IPS-18a (cell line): Measurements from ENCODE around the gene SNF8.
A peak's percentile ranks its signal among the peaks of the same experiment; 100 is the strongest.

Source experiments
- H3K27ac ChIP-seq: one replicate; pipeline ENCODE4 v1.5.1; 2013; ENCODE audit warnings: low read length
- H3K27me3 ChIP-seq: one replicate; pipeline ENCODE4 v1.6.1; 2013; ENCODE audit warnings: mild to moderate bottlenecking, low read length; ENCODE audit not compliant: control insufficient read depth, insufficient read depth
- H3K36me3 ChIP-seq: one replicate; pipeline ENCODE4 v1.6.1; 2013; ENCODE audit warnings: low read depth, low read length; ENCODE audit not compliant: control insufficient read depth
- H3K4me1 ChIP-seq: one replicate; pipeline ENCODE4 v1.6.1; 2013; ENCODE audit warnings: low read depth, low read length; ENCODE audit not compliant: control insufficient read depth
- H3K4me3 ChIP-seq: one replicate; pipeline ENCODE4 v1.5.1; 2013; ENCODE audit warnings: low read length
- H3K9ac ChIP-seq: one replicate; pipeline ENCODE4 v1.6.1; 2013; ENCODE audit warnings: mild to moderate bottlenecking, low read length, moderate library complexity
- H3K9me3 ChIP-seq: one replicate; pipeline ENCODE4 v1.6.1; 2013; ENCODE audit warnings: low read depth, low read length; ENCODE audit not compliant: control insufficient read depth

SNF8 gene

DNA sequence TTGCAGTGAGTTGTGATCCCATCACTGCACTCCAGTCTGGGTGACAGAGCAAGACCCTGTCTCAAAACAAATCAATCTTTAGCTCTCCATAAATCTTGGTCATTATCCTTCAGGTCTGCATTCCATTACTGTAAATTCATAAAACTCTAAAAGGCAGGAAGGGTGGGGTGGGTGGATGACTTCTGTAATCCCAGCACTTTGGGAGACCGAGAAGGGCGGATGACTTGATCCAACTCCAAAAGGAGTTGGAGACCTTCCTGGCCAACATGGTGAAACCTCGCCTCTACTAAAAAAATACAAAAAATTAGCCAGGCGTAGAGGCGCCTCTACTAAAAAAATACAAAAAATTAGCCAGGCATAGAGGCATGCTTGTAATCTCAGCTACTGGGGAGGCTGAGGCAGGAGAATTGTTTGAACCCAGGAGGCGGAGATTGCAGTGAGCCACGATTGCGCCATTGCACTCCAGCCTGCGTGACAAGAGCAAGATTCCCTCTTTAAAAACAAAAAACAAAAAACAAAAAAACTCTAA is 38.6 kb downstream of the SNF8 start:
- Histone ChIP-seq H3K4me1 (peaks cover 11% of the 10 kb centered on the region), H3K9me3 (no peaks in the 10 kb centered on the region), H3K27me3 (no peaks in the 10 kb centered on the region), H3K27ac (no peak overlapping the region), H3K9ac (no peak overlapping the region), H3K36me3 (peaks cover 11% of the 10 kb centered on the region), H3K4me3 (no peak overlapping the region)

DNA sequence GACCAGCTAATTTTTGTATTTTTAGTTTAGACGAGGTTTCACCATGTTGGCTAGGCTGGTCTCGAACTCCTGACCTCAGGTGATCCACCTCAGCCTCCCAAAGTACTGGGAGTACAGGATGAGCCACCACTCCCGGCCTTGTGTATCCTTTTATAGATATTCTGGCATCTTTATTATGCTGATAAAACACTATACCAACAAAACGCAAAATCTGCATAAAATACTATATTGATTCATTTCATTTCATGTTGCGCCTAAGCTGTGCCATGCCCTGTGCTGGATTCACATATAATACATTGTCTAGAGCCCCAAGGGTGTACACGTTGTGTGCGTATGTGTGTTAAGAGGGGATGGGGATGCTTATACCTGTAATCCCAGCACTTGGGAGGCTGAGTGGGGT is 40.2 kb downstream of the SNF8 start:
- H3K36me3 ChIP-seq, result no peaks in the 10 kb centered on the region
- H3K9me3 ChIP-seq, result no peaks in the 10 kb centered on the region
- H3K9ac ChIP-seq, result no peak overlapping the region
- H3K4me3 ChIP-seq, result no peak overlapping the region
- no peak overlapping the region for H3K27ac ChIP-seq
- H3K27me3 ChIP-seq, result no peaks in the 10 kb centered on the region
- H3K4me1 ChIP-seq, result peaks cover under 1% of the 10 kb centered on the region

DNA sequence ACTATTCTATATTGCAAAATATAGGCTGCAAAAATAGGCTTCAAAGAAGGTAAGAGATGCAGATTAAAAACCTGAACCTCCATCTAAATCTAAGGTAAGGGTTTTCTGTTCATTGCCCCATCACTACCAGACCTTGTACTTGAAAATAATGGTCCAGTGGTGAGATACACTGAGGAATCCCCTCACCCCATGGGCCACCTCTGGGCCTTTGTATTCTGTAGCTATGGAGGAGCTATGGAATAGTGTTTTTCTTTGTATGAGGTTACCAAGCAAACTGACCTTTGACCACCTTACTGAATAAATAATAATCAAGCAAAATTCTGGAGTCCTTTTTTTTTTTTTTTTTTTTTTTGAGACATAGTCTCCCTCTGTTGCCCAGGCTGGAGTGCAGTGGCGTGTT is 41.2 kb downstream of the SNF8 start:
- Histone ChIP-seq H3K9me3 (no peaks in the 10 kb centered on the region), H3K27me3 (no peaks in the 10 kb centered on the region), H3K4me1 (no peaks in the 10 kb centered on the region), H3K36me3 (no peaks in the 10 kb centered on the region), H3K27ac (no peak overlapping the region), H3K9ac (no peak overlapping the region), H3K4me3 (no peak overlapping the region)

DNA sequence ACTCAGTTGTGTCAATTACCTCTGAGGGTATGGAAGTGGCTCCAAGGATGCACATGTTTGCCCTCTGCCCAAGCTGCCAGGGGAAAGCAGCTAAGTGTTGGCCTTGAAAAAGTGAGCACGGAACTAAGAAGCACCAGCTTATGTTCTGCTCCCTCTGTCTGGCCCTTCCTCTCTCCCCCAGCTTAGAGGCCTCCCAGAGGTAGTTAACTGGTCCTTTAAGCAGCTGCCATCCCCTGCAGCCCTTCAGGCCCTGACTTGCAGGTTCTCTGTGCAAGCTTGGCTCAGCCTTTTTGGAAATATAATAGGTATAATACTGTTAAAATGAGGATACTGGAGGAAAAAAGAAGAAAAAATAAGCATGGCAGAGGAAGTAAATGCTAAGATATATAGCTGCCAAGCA is 43.4 kb downstream of the SNF8 start:
- peaks cover 3% of the 10 kb centered on the region for H3K36me3 ChIP-seq
- H3K9ac ChIP-seq, result no peak overlapping the region
- H3K4me3 ChIP-seq, result no peak overlapping the region
- no peak overlapping the region for H3K27ac ChIP-seq
- H3K4me1 ChIP-seq, result no peaks in the 10 kb centered on the region
- H3K27me3 ChIP-seq, result no peaks in the 10 kb centered on the region
- no peaks in the 10 kb centered on the region for H3K9me3 ChIP-seq

DNA sequence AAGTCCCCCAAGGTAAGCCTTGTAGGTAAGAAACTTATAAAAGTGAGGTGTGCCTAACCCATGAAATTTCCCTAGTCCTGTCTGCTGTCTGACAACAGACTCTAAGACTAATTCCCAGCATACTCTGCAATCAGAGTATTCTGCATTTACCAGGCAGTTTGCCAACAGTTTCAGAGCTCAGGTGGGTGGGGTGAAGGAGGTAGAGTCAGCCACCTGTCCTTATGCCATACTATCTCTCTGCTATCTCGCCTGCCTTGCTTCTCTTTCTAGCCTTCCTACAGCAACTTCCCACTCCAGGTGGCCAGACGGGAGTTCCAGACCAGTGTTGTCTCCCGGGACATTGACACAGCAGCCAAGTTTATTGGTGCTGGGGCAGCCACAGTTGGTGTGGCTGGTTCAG is 49.8 kb downstream of the SNF8 start:
- Histone ChIP-seq H3K27ac (no peak overlapping the region), H3K4me1 (peaks cover 5% of the 10 kb centered on the region), H3K9me3 (no peaks in the 10 kb centered on the region), H3K27me3 (no peaks in the 10 kb centered on the region), H3K9ac (no peak overlapping the region), H3K36me3 (peaks cover 15% of the 10 kb centered on the region), H3K4me3 (no peak overlapping the region)

DNA sequence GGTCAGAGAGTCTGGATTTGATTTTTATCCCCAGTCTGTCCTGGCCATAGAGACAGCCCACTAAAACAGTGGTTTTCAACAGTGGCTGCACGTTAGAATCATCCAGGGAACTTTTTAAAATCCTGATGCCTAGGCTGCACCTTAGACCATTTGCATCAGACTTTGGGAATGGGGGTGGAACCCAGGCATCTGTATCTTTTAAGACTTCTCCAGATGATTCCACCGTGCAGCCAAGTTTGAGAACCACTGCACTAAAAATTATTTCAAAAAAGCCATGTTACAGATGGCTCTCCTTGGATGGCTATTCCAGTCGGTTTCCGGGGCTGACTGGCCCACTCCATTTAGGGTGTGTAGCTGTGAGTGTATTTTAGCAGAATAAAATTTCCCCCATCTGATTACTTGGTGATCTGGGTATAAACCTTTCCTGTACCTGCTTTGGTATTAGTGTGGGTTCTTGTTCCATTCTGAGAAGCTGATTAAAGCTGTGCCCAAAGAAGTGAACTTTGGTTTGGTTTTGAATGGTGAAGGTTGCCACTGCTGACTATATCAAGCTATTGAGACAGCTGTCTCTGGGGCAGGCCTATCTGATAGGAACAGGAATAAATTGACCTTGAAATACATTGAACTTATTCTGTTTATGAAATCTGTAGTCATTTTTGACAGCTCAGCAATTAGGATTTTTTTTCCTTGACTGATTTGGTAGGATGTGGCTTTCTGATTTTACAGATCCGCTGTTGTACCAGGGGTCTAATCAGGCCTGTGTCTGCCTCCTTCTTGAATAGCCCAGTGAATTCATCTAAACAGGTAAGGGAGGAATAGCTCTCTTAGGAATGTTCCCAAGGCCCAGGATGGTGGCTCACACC is 50.8 kb downstream of the SNF8 start:
- peak overlapping the region; percentile 75 for H3K27ac ChIP-seq

DNA sequence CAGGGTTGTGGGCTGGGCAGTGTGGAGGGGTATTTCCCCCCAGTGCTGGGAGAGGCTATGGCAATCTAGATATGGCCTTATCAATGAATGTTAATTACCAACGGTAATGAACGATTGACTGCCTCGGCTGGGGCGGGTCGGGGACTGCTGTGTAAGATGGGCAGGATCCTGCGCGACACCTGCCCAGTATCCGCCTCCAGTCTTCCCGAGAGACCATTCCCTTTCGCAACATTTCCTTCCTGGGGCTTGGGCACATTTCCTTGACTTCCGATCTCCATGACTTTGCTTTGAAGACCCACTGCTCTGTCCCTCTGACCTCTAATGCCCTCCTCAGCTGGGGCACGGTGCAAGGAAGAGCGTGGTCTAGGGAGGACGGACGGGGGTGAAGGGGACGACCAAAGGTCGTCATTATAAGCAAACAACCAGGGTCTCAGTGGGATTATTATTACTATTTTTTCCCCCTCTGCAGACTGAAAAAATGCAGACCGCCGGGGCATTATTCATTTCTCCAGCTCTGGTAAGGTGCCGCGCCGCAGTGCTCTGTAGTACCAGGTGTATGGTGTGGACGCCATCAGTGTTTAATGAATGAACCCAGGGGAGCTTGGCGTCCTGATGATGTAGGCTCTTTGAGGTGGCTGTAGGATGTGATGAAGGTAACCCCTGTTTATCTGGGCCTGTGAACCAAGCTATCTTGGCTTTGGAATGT is 51.5 kb downstream of the SNF8 start:
- no peaks in the 10 kb centered on the region for H3K27me3 ChIP-seq
- peak overlapping the region; percentile 76 for H3K9ac ChIP-seq
- H3K4me3 ChIP-seq, result peak overlapping the region; percentile 77
- H3K27ac ChIP-seq, result peak overlapping the region; percentile 75
- peaks cover 15% of the 10 kb centered on the region for H3K36me3 ChIP-seq
- H3K4me1 ChIP-seq, result peaks cover 5% of the 10 kb centered on the region
- H3K9me3 ChIP-seq, result no peaks in the 10 kb centered on the region

More for the DNA sequence above, 50.8 kb downstream of the SNF8 start:
- H3K27me3 ChIP-seq, result no peaks in the 10 kb centered on the region
- peaks cover 15% of the 10 kb centered on the region for H3K36me3 ChIP-seq
- peak overlapping the region; percentile 76 for H3K9ac ChIP-seq
- no peaks in the 10 kb centered on the region for H3K9me3 ChIP-seq
- peak overlapping the region; percentile 77 for H3K4me3 ChIP-seq
- H3K4me1 ChIP-seq, result peaks cover 5% of the 10 kb centered on the region

DNA sequence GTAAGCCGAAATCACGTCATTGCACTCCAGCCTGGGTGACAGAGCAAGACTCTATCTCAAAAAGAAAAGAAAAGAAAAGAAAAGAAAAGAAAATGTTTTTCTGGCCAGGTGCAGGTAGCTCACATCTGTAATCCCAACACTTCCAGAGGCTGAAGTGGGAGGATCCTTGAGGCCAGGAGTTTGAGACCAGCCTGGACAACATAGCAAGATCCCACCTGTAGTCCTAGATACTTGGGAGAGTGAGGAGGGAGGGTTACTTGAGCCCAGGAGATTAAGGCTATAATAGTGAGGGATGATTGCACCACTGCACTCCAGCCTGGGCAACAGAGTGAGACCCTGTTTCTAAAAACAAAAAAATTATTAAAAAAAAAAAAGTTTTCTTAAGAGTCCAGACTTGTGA is 54.6 kb downstream of the SNF8 start:
- H3K9me3 ChIP-seq, result no peaks in the 10 kb centered on the region
- H3K4me1 ChIP-seq, result peaks cover 5% of the 10 kb centered on the region

DNA sequence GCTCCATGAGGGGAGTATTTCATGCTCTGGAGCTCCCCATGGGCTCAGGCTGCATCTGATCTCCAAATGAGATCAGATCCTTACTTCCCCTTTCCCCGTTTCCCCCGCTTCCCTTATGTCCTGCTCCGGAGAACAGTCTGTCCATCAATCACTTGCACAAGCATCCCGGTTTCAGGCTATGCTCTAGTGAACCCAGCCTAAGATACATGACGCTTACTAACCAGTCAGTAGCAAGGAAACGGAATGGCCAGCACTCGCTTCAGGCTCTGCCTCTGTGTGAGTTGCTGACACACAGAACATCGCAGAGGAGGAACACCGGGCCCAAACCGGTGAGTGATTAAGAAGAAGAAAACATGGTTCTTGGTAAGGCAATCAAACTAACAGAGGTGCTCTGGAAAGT is 61.5 kb downstream of the SNF8 start:
- Histone ChIP-seq H3K4me3 (no peak overlapping the region), H3K9me3 (no peaks in the 10 kb centered on the region), H3K36me3 (no peaks in the 10 kb centered on the region), H3K27ac (no peak overlapping the region), H3K9ac (no peak overlapping the region), H3K27me3 (no peaks in the 10 kb centered on the region), H3K4me1 (no peaks in the 10 kb centered on the region)

More for the DNA sequence above, 54.6 kb downstream of the SNF8 start:
- H3K27me3 ChIP-seq, result no peaks in the 10 kb centered on the region
- no peak overlapping the region for H3K27ac ChIP-seq
- H3K9ac ChIP-seq, result no peak overlapping the region
- peaks cover 2% of the 10 kb centered on the region for H3K36me3 ChIP-seq
- no peak overlapping the region for H3K4me3 ChIP-seq

DNA sequence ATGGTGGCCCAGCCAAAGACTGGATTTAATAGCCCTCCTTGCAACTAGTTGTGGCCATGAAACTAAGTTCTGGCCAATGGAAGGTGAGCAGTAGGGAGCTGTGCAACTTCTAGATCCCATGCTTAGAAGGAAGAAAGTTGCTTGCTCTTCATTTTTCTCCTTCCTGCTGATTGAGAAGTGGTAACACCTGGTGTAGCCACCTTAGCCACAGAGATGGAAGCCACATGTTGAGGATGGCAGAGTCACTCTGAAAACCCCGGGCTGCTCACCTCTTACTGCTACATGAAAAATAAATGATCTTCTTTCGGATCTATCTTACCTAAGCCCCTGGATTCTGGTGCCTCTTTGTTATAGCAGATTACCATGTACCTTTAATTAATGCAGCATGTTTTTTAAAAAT is 62.4 kb downstream of the SNF8 start:
- Histone ChIP-seq H3K27ac (no peak overlapping the region), H3K4me3 (no peak overlapping the region), H3K36me3 (no peaks in the 10 kb centered on the region), H3K27me3 (no peaks in the 10 kb centered on the region), H3K9me3 (no peaks in the 10 kb centered on the region), H3K9ac (no peak overlapping the region), H3K4me1 (no peaks in the 10 kb centered on the region)
